NOMO-1 treated with DMSO at 0.1 percent for 48 hours (cell line): ENCODE results near the gene NMRK1.
A peak's percentile ranks its signal among the peaks of the same experiment; 100 is the strongest.

Experiments
- DNase-seq: peaks from one replicate; lab custom pipeline; 2025; ENCODE audit not compliant: unreplicated experiment; lab: John Stamatoyannopoulos, UW

NMRK1 gene

DNA sequence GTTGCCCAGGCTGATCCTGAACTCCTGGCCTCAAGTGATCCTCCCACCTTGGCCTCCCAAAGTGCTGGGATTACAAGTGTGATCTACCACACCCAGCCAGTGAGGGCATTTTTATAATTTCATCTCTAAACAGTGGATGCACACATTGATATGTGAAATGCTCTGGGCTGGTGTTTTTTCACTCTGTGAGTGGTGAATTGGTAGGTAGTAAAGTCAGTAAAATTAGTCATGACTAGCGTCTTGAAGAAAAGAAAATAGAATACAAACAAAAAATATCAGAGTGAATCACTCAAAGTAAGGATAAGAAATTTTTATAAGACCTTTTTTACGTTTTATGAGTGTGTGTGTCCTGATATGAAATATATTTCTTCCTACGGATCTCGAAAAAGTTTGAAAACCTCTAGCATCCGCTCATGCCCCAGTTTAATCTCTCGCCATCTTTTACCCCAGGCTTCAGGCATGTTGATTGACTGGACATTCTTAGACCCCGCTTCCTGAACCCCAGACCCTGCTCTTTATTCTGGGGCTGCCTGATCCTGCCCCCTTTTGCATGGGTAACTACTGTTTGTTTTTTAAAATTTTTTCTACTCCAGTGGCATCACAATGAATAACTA, 14.3 kb upstream of the NMRK1 start:
- DNase-seq = no peak

DNA sequence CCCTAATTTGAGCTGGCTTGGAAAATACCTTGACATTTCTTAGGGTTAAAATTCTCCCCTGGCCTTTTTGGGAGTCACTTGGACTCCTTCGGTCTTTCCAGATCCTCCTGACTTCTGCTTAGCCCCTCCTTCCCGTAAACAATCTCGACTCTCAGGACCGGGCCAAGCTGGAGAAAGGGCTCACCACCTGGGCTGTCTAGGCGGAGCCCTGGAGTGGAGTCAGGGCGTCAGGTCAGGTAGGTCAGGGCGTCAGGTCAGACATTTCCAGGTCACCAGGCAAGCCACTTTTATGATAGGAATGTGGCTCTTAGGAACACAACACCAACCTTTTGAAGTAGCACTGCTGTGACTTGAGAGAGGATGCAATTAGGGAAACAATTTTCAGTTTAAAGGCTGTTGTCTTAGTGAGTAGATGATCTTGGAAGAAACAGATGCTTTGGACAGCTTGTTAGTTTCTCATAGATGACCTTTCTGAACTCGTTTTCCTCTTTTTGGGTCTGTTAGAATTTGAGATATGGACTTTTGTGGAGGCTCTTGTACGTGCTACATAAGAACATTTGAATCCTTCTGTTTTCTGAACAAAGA, 13.1 kb upstream of the NMRK1 start:
- no peak for DNase-seq

DNA sequence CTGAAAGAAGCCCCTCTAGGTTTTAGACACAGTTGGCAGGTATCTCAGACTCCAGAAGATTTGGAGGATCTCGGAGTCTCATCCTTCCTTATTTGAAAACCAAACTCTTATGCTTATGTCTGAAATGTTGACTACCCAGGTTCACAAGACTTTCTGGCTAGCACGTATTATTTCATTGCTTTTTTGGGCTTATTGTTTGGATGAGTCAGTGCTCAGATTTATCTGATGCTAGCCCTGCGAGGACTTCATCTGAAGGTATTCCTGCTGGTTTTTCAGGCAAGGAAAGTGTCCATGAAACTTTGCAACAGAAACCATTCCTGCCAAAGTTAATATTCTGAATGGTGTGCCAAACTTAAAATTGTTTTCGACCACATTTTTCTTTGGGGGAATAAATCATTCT, 8.8 kb upstream of the NMRK1 start:
- no peak for DNase-seq

DNA sequence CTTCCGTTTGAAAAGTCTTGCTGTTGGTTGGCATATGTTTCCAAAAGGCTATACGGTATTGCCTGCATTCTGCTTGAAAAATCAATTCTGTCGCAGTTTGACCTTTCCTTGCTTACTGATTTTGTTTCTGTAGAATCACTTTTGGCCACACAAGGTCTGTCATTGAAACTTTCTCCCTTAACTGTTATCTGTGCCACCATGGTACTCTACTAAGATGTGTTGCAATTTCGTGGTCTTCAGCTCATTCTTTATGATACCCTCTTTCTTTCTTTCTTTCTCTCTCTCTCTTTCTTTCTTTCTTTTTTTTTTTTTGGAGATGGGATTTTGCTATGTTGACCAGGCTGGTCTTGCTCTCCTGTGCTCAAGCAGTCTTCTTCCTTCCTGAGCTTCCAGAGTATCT, 4.8 kb upstream of the NMRK1 start:
- DNase-seq = no peak

DNA sequence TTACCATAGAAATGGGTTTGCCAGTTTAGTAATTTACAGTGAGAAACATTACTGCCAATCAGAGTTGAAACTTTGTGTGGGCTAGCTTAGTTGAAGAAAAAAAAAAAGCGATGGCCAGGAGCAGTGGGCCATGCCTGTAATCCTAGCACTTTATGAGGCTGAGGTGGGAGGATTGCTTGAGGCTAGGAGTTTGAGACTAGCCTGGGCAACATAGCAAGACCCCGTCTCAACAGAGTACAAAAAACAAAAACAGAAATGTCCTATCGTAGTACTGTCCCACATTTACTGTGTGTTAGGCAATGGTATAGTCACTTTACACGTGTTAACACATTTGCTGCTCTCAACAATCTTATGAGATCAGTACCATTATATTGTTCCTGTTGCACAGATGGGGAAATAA, 2.6 kb upstream of the NMRK1 start:
- DNase-seq = no peak

DNA sequence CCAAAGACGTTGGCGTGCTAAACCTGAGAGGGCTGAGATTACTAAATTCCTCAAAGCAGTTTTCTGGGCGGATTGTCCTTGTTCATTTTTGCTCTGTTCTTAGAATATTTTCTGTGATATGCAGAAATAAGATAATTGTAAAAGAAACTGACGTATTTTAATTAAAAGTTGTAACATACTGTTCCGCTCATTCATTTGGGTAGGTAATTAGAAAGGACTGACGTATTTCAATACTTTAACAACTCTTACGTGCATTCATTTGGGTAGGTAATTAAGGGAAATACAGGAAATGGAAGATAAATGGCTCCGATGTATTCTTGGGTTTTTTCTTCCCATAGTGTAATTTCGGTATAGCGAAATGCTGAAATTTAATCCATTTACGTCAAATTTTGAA, 1.4 kb upstream of the NMRK1 start:
- DNase-seq = no peak

DNA sequence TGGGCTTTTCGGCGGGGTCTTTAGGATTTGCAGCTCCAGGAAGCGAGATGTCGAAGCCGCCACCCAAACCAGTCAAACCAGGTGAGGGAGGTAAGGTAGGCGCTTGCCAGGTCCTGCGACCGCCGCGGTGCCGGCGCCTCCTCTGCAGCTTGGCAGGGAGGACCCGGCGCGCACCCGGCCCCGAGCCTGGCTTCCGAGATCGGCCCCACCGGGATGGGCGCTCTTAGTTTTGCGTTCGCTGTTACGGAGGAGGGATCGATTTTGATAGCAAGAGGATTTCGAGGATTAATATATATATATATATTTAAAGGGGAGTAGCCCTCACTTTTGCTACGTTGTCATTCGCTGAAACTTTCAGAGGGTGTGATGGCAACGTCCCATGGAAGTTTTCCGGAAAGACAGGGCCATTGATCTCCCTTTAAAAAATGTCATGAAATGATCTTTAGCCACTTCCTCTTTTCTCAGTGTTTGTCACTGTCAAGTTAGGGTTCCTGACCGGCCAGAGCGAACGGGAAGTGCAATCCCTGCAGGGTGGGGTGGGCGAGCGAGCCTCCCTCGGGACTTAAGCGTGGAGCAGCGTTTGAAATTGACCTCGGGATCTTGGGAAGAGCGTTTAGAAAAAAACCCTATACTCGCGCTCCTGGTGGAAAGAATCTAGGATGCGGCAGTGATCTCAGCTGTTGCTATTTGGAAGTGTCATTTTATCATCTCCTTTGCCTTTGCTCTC, 854 bp upstream of the NMRK1 start:
- DNase-seq = peak; percentile 62

DNA sequence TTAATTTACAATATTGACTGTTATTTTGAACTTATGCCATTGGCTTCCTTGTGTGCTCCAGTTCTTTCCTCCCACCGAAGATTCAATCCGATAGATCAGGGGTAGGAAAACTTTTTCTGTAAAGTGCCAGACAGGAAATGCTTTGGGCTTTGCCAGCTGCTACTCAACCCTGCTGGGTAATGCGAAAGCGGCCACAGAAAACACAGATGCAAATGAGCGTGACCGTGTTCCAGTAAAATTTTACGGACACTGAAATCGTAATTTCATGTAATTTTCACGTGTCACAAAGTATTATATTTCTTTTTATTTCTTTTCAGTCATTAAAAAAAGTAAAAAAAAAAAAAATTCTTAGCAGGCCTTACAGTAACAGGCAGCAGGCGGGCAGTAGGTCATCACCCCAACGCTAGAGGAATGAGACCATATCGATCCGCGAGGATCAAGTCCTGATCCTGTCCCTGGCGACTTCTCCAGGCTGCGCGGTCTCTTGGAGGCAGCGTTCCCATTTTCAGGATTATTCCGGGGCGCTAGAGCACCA, 599 bp downstream of the NMRK1 start:
- peak; percentile 1 for DNase-seq

DNA sequence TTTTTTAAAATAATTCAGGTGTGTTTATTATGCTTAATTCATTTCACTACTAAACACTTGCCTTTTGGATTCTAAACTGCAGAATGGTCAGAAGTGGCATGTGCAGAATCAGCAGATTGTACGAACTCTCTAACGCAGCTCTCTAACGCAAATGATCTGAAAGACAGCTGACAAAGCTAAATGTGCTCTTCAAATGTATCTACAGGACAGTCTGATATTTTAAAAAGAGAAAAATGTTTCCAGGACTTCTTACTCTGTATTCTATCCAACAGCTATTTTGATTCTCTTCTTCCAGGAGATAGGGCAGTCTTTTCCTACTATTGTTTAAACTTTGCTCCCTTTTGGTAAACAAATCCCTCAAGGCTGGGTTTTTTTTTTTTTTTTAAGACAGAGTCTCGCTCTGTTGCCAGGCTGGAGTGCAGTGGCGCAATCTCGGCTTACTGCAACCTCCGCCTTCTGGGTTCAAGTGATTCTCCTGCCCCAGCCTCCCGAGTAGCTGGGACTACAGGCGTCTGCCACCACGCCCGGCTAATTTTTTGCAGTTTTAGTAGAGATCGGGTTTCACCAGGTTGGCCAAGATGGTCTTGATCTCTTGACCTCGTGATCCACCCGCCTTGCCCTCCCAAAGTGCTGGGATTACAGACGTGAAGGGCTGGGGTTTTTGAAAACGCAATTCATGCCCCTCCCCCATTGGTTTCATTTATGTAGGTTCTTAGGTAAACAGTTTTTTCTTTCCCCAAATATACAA, 1.2 kb downstream of the NMRK1 start:
- DNase-seq = no peak

DNA sequence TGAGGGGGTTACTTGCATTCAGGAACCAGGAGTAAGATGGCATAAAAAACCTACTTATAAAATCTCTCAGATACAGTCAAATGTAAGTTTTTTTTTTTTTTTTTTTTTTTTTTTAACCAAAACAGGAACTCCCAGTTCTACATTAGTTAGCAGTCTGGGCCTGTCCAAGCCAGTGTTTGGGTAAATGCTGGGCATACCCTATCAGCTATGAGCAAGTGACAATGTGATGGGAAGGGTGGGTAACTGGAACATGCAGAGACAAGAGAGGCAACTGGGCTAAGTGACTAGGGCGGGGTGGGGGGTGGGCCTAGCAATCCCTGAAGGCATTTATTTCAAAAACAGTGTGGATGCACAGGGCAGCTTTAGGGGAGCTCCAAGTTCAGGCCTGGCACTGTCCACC, 2.3 kb downstream of the NMRK1 start:
- DNase-seq = no peak

DNA sequence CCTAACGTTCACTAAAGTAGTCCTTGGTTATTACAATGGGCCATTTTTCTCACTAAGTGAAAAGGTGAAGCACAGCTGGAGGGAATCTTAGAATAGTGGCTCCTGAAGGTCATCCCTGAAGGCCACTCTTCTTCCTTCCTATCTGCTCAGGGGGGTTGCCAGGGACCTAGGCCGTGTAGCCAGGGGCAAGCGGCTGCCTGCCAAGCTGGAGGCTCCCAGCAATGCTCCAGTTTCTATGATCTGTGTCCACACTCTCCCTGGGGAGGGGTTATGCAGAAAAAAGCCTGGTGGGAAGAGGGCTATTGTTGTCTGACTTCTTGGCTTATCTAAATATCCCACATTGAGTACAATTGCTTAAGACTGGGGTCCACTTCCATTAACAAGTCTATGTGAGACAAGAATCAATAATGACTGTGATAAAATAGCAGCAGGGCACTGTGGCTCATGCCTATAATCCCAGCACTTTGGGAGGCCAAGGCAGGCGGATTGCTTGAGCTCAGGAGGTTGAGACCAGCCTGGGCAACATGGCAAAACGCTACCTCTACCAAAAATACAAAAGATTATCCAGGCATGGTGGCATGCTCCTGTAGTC, 3.8 kb downstream of the NMRK1 start:
- no peak for DNase-seq

DNA sequence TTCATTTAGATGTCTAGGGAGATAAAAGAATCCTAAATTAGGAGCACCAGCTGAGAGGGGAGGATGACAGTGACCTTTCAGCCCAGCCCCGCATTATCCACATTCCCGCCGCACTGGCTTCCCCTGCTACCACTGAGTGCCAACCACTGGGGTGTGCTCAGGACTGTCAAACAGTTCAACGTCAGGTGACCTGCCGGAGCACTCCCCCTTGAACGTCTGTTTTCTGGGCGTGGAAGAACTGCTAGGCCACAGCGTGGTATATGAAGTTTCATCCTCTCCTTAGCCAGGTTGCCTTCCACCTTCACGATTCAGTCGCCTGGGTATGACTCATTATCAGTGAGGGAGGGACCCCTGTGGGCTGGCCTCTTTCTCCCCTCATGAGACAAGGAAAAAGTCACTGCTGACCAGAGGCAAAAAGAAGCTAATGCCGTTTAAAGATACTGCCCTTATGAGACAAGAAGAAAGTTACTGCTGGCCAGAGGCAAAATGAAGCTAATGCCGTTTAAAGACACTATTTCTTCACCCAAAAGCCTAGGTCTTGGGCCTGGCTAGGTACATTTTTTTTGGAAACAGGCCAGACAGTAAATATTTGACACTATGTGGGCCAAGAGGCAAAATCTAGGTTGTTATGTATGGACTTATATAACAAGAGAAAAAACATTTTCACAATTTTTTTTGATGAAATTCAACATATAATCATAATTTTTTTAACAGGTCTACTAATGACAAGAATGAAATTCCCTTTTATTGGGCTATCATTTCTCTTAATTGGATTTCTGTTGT, 4.6 kb downstream of the NMRK1 start:
- no peak for DNase-seq

DNA sequence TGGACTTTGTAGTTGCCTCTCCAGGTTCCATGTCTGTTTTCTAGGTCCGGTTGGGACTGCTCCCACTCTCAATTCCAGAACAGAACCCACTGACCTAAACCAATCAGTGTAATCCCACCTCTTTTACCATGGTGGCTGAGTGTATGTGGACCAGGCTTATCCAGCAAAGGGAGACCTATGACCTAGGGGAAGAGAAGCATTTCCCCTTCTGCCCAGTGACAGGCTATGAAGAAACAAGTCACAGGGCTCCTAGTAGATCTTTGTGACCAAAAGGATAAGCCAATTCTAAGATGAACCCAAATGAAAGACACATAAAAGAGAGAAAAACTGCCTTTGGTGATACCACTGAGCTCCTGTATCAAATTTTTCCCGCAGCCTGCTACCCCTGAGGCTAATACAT, 6.3 kb downstream of the NMRK1 start:
- no peak for DNase-seq

DNA sequence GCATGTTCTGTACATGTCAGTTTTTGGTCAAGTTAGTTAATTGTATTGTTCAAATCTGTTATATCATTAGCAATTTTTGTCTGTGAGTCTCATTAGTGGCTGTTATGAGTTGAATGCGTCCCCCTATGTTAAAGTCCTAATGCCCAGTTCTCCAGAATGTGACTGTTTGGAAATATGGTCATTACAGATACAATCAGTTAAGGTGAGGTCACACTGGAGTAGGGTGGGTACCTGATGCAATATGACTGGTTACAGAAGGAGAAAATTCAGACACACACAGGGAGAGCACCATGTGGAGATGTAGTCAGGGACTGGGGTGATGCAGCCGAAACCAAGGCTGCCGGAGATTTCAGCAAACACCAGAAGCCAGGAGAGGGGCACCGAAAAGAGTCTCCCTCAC, 15.1 kb downstream of the NMRK1 start:
- no peak for DNase-seq

DNA sequence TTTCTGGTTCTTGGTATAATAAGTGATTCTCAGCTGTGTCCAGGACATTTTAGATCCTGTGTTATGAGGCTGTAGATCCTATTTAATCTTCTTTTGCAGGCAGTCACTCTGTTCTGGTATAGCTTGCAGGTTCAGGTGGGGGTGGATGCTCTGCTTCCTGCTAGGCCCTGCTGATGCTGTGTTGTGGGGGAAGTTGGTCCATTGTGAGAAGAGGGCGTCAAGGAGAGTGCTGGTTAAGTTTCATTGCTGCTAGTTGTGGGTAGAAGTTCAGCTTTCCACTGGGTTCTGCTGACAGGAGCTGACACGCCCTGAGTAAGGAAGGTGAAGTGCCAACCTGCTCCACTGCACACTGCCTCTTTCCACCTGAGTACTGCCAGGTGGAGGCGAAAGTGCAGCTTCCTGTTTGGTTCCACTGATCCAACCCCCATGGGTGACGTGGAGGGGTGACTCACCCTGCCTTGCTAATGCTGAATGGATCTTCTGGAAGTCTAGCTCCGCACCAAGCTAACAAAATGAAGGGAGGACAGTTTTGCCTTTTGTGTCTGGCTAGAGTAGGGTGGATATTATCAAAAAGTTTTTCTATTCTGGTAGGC, 16.3 kb downstream of the NMRK1 start:
- no peak for DNase-seq

DNA sequence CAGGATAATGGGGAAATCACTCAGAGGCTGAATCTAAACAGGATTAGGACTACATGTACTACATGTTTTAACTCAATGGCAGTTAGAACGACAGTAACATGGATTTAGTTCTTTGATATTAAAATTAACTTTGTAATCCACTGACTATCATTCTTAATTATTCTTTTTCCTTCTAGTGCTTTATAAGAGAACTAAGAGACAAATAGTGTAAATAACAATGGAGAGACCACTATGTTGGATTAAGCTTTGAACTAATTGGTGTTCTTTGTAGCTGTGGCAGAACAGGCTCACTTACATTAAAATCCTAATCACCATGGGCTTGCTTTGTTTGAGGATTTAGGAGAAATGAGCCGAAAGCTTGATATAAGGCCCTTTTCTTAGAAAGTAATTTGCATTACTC, 18.8 kb downstream of the NMRK1 start:
- DNase-seq = no peak

DNA sequence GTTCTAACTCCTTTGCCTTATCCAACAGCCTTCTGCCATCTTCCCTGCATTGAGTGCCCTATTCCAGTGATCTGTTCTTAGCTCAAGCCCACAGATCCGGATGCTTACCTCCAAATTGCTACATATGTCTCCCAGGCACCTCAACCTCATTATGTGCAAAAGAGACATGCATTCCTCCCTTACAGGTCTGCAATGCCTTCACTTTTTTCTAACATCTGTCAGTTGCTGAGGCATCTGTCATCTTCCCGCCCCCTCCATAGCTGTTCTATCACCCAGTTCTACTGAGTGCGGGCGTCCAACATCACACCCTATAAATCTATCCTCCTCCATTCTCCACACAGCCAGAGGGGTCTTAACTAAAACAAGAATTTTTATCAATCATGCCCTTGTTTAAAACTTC, 20.1 kb downstream of the NMRK1 start:
- no peak for DNase-seq

DNA sequence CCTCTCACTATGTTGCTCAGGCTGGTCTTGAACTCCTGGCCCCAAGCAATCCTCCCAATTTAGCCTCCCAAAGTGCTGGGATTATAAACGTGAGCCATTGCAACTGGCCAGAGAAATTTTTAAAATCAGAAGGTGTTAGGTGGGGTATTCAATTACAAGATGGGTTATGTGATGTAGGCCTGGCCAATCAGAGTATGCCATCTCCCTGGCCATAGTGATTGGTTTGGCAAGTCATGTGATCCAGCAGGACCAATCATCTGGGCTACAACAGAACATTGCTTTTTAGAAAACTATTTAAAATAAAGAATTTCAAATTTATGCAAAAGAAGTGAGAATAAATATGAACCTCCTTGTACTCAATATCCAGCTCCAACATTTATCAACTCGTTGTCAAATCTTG, 22.4 kb downstream of the NMRK1 start:
- DNase-seq = no peak

DNA sequence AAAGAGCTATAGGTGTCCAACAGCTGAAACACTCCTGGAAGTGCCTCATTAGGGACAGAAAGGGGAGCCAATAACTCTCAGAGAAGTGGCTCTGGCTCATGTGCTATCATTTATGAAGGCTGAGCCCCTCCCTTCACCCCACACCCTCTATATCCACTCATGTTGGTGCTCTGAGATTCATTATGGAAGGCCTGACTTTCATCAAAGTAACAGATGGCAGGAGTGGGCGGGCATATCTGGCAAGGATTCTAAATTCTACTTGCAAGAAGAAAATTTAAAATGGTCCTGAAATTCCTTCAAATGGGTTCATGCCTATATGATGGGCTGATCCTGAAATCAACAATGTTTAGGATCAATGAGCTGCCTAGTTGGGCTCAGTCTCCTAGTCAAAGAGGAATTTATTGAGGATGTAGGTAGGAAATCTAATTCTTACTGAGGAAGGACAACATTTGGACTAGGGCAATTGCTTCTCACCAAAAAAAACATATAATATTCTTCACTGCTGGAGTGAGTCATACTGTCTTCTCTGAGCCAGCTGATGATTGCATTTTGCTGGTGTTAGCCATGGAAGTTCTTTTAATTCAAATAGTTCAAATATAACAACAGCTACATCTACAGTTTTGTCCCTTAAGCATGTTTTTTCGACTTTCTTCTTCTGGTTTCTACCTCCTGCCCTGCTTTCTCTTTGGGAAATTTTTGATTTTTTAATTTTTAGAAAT, 23.5 kb downstream of the NMRK1 start:
- no peak for DNase-seq
